SKM-1 treated with dmso at 0.1 percent for 144 hours (cell line): ENCODE data around the gene DLGAP5.
A peak's percentile ranks its signal among the peaks of the same experiment; 100 is the strongest.

Experiments
- DNase-seq: peaks from one replicate; lab custom pipeline; 2025; ENCODE audit not compliant: unreplicated experiment; lab: John Stamatoyannopoulos, UW

The DLGAP5 gene

DNA sequence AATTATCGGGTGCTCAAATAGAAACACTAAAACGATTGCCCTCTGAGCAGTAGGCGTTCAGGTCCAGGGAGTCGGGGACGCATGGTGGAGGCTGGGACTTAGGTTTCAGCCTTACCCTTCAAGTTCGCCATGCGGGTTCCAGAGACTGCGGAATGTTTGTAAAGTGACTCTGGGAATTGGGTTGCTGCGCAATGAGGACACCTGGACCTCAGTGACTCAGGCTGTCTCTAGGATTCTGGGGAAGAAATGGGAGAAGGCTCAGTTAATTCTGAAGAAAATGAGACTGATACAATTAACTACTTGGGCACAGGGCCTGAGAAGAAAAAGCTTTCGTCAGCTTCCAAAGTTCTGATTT is 61.2 kb downstream of the DLGAP5 start:
- no peak for DNase-seq

- DNase-seq: no peak
These were observed 61.8 kb downstream of the DLGAP5 start for GRCh38 chr14:55129428-55130195.

GRCh38 chr14:55129086-55129427 is 62.3 kb downstream of the DLGAP5 start, which contains the start of gene LGALS3:
LGALS3 (plus strand) TSS chr14:55129252; CDS start chr14:55137374, 8,122 bp downstream.
- DNase-seq: no peak

GRCh38 chr14:55128386-55129085 is 62.8 kb downstream of the DLGAP5 start:
- DNase-seq: no peak

GRCh38 chr14:55127460-55127951 is 63.9 kb downstream of the DLGAP5 start:
- no peak for DNase-seq

GRCh38 chr14:55126932-55127459 is 64.4 kb downstream of the DLGAP5 start:
- DNase-seq: no peak

GRCh38 chr14:55126034-55126433 is 65.4 kb downstream of the DLGAP5 start:
- no peak for DNase-seq

- DNase-seq: peak; percentile 24
These were observed 66.0 kb downstream of the DLGAP5 start for GRCh38 chr14:55125403-55125802.

GRCh38 chr14:55124774-55125386 is 66.5 kb downstream of the DLGAP5 start:
- DNase-seq: no peak

GRCh38 chr14:55123852-55124639 is 67.3 kb downstream of the DLGAP5 start:
- no peak for DNase-seq

DNA sequence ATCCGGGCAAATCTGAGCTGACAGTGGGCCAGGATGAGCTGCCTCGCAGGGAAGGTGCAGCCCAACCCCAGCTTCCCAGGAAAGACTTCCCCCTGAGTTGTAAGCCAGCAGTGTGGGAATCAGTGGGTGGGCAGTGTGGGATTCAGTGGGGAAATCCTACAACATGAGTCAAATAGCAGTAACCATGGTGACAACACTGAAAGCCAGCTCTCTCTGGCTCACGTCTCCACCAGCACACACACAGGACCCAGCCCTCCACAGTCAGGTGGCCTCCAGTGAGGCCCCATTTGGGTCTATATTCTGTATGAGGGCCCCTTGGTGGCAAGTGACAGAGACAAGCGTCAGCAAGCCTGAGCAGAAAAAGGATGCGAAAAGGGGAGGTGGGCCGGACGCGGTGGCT is 68.3 kb downstream of the DLGAP5 start:
- DNase-seq: no peak

DNA sequence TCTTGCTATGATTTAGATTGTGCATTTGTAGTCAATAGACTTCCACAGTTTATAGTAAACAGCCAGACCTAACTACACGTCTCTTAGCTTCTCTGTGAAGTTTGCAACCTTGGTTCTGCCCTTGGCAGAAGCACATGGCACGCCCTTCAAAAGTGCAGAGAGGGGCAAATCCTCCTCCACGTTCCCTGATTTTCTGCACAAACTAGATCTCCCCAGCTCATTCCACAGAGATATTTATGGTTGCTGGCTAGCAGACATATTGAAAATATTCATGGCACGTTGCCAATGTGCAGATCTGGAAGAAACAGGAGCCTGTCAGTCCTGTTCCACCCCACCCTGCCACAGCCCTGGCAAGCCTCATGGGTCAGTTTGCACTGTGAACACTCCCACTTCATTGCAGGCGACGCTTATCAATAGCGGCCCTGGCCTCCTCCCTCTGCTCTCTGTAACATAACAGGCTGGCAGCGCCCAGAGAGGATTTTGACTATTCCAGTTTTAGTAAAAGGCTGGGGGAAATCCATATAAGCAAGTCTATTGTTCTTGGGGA is 68.9 kb downstream of the DLGAP5 start:
- no peak for DNase-seq

GRCh38 chr14:55121628-55122439 is 69.6 kb downstream of the DLGAP5 start:
- DNase-seq: no peak

GRCh38 chr14:55120571-55121495 is 70.6 kb downstream of the DLGAP5 start:
- DNase-seq: peak; percentile 34

- DNase-seq: no peak
These were observed 72.6 kb downstream of the DLGAP5 start for GRCh38 chr14:55118761-55119160.

- peak; percentile 53 for DNase-seq
These were observed 73.5 kb downstream of the DLGAP5 start for GRCh38 chr14:55117803-55118441.

DNA sequence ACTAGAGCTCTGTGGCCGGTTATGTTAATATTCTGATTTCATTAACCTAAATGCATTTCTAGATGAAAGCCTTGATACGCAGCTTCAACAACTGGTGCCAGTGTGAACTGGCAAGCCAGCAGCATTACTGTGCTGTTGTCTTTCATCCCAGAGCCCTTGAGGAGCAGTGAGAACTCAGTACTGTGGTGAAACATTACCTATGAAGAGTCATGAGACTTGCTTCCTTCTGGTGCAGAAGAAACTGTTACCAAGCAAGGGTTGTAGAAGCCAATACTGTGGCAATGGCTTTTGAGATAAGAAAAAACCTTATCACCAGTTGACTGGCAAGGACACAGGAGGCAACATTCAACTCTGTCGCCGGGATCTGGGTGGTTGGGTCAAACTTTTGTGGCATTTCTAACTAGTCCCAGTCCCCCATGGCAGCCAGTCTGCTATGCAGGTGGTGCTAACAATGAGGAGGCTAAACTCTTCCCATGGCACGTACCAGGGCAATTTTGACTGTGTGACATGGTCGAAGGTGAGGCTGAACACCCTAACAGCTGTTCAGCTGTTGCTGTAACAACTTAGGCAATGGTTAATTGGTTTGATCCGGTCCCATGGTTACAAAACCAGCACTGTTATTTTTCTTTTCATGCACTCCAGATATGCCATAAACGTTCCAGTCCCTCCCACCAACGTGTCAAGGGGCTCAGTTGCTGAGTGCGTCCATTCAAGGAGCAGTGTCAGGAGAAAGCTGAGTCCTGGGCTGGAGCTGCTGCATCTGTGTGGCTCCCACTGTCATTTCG is 74.9 kb downstream of the DLGAP5 start:
- no peak for DNase-seq

DNA sequence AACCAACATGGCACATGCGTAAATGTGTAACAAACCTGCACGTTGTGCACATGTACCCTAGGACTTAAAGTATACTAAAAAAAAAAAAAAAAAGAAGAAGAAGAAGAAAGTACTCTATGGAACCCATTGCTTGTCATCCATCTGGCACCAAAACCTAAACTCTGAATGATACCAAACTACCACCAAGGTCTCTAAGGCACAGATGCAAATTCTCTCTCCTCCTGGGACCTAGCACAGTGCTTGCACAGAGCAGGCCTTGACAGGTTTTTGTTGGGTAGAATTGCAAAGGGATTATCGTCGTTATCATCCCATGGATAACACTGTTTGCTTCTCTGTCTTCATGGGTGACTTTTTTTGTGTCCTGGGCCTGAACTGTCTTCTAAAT is 75.5 kb downstream of the DLGAP5 start:
- DNase-seq: no peak
